ENCODE measurements around the gene CCDC171.

Gene CCDC171

DNA sequence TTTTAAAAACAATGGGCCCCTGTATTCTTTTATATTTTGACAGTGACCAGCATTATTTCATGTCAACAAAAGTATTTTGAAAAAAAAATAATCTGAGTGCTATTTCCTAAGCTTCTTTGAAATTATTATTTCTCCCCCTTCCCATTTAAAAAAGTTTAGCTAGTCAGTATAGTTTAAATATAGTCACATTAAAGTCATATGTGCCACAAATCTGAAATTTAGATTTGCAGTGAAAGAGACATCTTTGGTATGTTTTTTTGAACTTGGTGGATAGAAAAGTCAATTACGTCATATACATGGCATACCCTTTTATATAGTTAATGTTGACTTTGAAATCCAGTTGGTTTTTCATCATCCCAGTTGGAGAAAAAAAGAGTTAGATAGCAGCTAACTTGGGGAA, 297.0 kb downstream of the CCDC171 start (continued):
- TF ChIP-seq, protein P1, sequence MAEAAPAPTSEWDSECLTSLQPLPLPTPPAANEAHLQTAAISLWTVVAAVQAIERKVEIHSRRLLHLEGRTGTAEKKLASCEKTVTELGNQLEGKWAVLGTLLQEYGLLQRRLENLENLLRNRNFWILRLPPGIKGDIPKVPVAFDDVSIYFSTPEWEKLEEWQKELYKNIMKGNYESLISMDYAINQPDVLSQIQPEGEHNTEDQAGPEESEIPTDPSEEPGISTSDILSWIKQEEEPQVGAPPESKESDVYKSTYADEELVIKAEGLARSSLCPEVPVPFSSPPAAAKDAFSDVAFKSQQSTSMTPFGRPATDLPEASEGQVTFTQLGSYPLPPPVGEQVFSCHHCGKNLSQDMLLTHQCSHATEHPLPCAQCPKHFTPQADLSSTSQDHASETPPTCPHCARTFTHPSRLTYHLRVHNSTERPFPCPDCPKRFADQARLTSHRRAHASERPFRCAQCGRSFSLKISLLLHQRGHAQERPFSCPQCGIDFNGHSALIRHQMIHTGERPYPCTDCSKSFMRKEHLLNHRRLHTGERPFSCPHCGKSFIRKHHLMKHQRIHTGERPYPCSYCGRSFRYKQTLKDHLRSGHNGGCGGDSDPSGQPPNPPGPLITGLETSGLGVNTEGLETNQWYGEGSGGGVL (tag by site-specific recombination; IDR thresholded peaks at IDR 0.05): no peak
- no peak for TF ChIP-seq FEZF1 (tag by site-specific recombination; IDR thresholded peaks at IDR 0.05)

DNA sequence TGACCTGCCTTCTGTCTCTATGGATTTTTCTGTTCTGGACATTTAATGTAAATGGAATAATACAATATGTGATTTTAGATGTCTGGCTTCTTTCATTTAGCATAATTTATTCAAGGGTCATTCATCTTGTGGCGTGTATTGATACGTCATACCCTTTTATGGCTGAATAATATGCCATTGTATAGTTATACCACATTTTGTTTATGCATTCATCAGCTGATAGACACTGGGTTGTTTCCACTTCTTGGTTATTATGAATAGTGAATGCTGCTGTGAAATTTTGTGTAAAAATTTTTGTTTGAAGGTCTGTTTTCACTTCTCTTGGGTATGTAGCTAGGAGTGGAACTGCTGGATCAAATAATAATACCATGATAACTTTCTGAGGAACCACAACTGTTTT, 298.9 kb downstream of the CCDC171 start:
- CTCF ChIA-PET: no interaction called here
- POLR2A ChIA-PET: no interaction called here

DNA sequence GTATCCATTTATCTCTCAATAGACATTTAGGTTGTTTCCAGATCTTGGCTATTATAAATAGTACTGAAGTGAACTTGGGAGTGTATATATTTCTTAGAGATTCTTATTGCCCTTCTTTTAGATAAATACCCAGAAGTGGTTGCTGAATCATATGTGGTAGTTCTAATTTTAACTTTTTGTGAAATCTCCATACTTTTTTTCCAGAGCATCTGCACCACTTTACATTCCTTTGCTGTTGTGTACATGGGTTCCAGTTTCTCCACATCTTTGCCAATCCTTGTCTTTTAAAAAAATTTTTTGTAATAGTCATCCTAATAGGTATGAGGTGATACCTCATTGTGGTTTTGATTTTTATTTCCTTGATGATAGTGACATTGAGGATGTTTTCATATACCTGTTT, 303.7 kb downstream of the CCDC171 start:
- H3K27ac ChIP-seq (ENCODE audit: extremely low read depth, low read depth, low read length): no peak overlapping the region
- H3K36me3 ChIP-seq (ENCODE audit: control insufficient read depth in 2 of 2, insufficient read depth in 1 of 2, low read length in 2 of 2): no peaks in the 10 kb centered on the region
- CTCF ChIA-PET: no interaction called here
- no peaks in the 10 kb centered on the region for H3K9me3 ChIP-seq (ENCODE audit: control insufficient read depth, insufficient read depth, low read depth, low read length)
- H3K4me1 ChIP-seq (ENCODE audit: control insufficient read depth, insufficient read depth, low read length): no peaks in the 10 kb centered on the region
- H3K4me3 ChIP-seq (ENCODE audit: low read depth, low read length): no peak overlapping the region
- POLR2A ChIA-PET: no interaction called here
- TF ChIP-seq OSR2 (tag by site-specific recombination; IDR thresholded peaks at IDR 0.05) (no peak), ZNF621 (tag by site-specific recombination; IDR thresholded peaks at IDR 0.05) (no peak), ZNF433 (tag by site-specific recombination; IDR thresholded peaks at IDR 0.05; ENCODE audit: low read depth) (no peak), ZNF510 (tag by site-specific recombination; IDR thresholded peaks at IDR 0.05; ENCODE audit: insufficient replicate concordance) (no peak), HOXD13 (CRISPR knock-in tag; IDR thresholded peaks at IDR 0.05; ENCODE audit: borderline replicate concordance) (no peak), SETDB1 (IDR thresholded peaks at IDR 0.05; ENCODE audit: insufficient read length, low read length) (no peak), ZNF223 (tag by site-specific recombination; IDR thresholded peaks at IDR 0.05) (no peak), ZNF2 (tag by site-specific recombination; IDR thresholded peaks at IDR 0.05) (no peak), ZNF24 (tag by site-specific recombination; IDR thresholded peaks at IDR 0.05) (no peak), ZNF488 (tag by site-specific recombination; IDR thresholded peaks at IDR 0.05) (no peak), ZFP3 (tag by site-specific recombination; IDR thresholded peaks at IDR 0.05; ENCODE audit: low read depth) (no peak), FEZF1 (tag by site-specific recombination; IDR thresholded peaks at IDR 0.05) (no peak), ZNF514 (tag by site-specific recombination; IDR thresholded peaks at IDR 0.05) (no peak)

More for the DNA sequence above, 298.9 kb downstream of the CCDC171 start:
- no peaks in the 10 kb centered on the region for H3K36me3 ChIP-seq (ENCODE audit: control insufficient read depth in 2 of 2, insufficient read depth in 1 of 2, low read length in 2 of 2)
- no peaks in the 10 kb centered on the region for H3K9me3 ChIP-seq (ENCODE audit: control insufficient read depth, insufficient read depth, low read depth, low read length)
- no peak for TF ChIP-seq ZNF610 (tag by site-specific recombination; IDR thresholded peaks at IDR 0.05; ENCODE audit: borderline replicate concordance)
- no peak for TF ChIP-seq PRDM10 (tag by site-specific recombination; IDR thresholded peaks at IDR 0.05)
- no peak for TF ChIP-seq ZIC2 (tag by site-specific recombination; IDR thresholded peaks at IDR 0.05)
- TF ChIP-seq ZNF626 (tag by site-specific recombination; IDR thresholded peaks at IDR 0.05): no peak
- TF ChIP-seq OSR2 (tag by site-specific recombination; IDR thresholded peaks at IDR 0.05): no peak
- no peak for TF ChIP-seq KLF16 (tag by site-specific recombination; IDR thresholded peaks at IDR 0.05)
- no peak for TF ChIP-seq ZFP41 (tag by site-specific recombination; IDR thresholded peaks at IDR 0.05; ENCODE audit: borderline replicate concordance)
- TF ChIP-seq, protein P2, sequence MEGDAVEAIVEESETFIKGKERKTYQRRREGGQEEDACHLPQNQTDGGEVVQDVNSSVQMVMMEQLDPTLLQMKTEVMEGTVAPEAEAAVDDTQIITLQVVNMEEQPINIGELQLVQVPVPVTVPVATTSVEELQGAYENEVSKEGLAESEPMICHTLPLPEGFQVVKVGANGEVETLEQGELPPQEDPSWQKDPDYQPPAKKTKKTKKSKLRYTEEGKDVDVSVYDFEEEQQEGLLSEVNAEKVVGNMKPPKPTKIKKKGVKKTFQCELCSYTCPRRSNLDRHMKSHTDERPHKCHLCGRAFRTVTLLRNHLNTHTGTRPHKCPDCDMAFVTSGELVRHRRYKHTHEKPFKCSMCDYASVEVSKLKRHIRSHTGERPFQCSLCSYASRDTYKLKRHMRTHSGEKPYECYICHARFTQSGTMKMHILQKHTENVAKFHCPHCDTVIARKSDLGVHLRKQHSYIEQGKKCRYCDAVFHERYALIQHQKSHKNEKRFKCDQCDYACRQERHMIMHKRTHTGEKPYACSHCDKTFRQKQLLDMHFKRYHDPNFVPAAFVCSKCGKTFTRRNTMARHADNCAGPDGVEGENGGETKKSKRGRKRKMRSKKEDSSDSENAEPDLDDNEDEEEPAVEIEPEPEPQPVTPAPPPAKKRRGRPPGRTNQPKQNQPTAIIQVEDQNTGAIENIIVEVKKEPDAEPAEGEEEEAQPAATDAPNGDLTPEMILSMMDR (tag by site-specific recombination; IDR thresholded peaks at IDR 0.05): no peak
- no peak for TF ChIP-seq ZNF658 (tag by site-specific recombination; IDR thresholded peaks at IDR 0.05)
- no peak for TF ChIP-seq ZNF785 (tag by site-specific recombination; IDR thresholded peaks at IDR 0.05)
- TF ChIP-seq MZF1 (tag by site-specific recombination; IDR thresholded peaks at IDR 0.05; ENCODE audit: borderline replicate concordance): no peak
- TF ChIP-seq ZNF521 (tag by site-specific recombination; IDR thresholded peaks at IDR 0.05): no peak
- TF ChIP-seq KLF7 (tag by site-specific recombination; IDR thresholded peaks at IDR 0.05; ENCODE audit: borderline replicate concordance): no peak
- no peak for TF ChIP-seq ZNF266 (tag by site-specific recombination; IDR thresholded peaks at IDR 0.05; ENCODE audit: low read depth)
- no peak for TF ChIP-seq ZNF624 (tag by site-specific recombination; IDR thresholded peaks at IDR 0.05)
- H3K27ac ChIP-seq (ENCODE audit: extremely low read depth, low read depth, low read length): no peak overlapping the region
- H3K4me1 ChIP-seq (ENCODE audit: control insufficient read depth, insufficient read depth, low read length): no peaks in the 10 kb centered on the region
- no peak overlapping the region for H3K4me3 ChIP-seq (ENCODE audit: low read depth, low read length)

Data from HEK293 (cell line).